Esophagus (tissue), 2 donors: ENCODE measurements around the gene CIZ1. TPM values are rescaled to one million over a fixed set of nuclear protein-coding genes. Genes with fewer than 3 reads are reported as not detected.

ENCODE experiments used
- H3K27ac ChIP-seq, 2 donors: one replicate each; pipeline ENCODE4 v1.5.1; 2013; ENCODE audit warnings: low read depth in 2 of 2, mild to moderate bottlenecking in 2 of 2, inconsistent platforms in 1 of 2, low read length in 1 of 2, moderate library complexity in 1 of 2
- H3K27me3 ChIP-seq, 2 donors: one replicate each; pipeline ENCODE4 v1.6.1; 2013; ENCODE audit warnings: low read length in 2 of 2, control low read depth in 1 of 2, mild to moderate bottlenecking in 1 of 2; ENCODE audit not compliant: insufficient read depth in 2 of 2, control insufficient read depth in 1 of 2
- H3K36me3 ChIP-seq, 2 donors: one replicate each; pipeline ENCODE4 v1.6.1; 2013; ENCODE audit warnings: low read length in 1 of 2; ENCODE audit not compliant: control insufficient read depth in 2 of 2, insufficient read depth in 2 of 2
- H3K4me1 ChIP-seq, 2 donors: one replicate each; pipeline ENCODE4 v1.6.1; 2013; ENCODE audit warnings: low read length in 1 of 2; ENCODE audit not compliant: control insufficient read depth in 2 of 2, insufficient read depth in 2 of 2
- H3K4me3 ChIP-seq, 2 donors: one replicate each; pipeline ENCODE4 v1.5.1; 2013; ENCODE audit warnings: low read length in 2 of 2, mild to moderate bottlenecking in 2 of 2, low read depth in 1 of 2, moderate library complexity in 1 of 2
- H3K9me3 ChIP-seq, 2 donors: one replicate each; pipeline ENCODE4 v1.6.1; 2013; ENCODE audit warnings: mild to moderate bottlenecking in 2 of 2, low read depth in 1 of 2, low read length in 1 of 2, moderate library complexity in 1 of 2; ENCODE audit not compliant: control insufficient read depth in 2 of 2, insufficient read depth in 1 of 2
- WGBS, 2 donors: extraction: QIAGEN DNeasy Blood & Tissue Kit; methylation state at CpG; one replicate each; pipeline ENCODE4 v1.1.7; 2013; 5-methylcytosine and 5-hydroxymethylcytosine counted together
- polyA plus RNA-seq, 2 donors: library from polyadenylated mRNA; stranded (reverse); fragments of 200-250 nt; gene quantifications; one replicate each; pipeline ENCODE4 v1.2.3, GENCODE V29; 2013
- donor health status: healthy with polysubstance abuse.
- donor health status: Bipolar disorder and iron deficiency.

CIZ1 gene
- polyA plus RNA-seq, 2 donors, result 39.8 to 39.9 TPM

GRCh38 chr9:128204858-128205257 is 13.5 kb upstream of the CIZ1 start:
- WGBS, 2 donors, result 81 to 86% methylated on average over 7 of the region's 7 CpGs
- Histone ChIP-seq H3K9me3 (no peaks in the 10 kb centered on the region), H3K27ac (no peak overlapping the region), H3K4me3 (no peak overlapping the region), H3K27me3 (peaks cover 0 to 5% of the 10 kb centered on the region in 2 donors), H3K4me1 (peaks cover 6 to 8% of the 10 kb centered on the region in 2 donors), H3K36me3 (no peaks in the 10 kb centered on the region)

DNA sequence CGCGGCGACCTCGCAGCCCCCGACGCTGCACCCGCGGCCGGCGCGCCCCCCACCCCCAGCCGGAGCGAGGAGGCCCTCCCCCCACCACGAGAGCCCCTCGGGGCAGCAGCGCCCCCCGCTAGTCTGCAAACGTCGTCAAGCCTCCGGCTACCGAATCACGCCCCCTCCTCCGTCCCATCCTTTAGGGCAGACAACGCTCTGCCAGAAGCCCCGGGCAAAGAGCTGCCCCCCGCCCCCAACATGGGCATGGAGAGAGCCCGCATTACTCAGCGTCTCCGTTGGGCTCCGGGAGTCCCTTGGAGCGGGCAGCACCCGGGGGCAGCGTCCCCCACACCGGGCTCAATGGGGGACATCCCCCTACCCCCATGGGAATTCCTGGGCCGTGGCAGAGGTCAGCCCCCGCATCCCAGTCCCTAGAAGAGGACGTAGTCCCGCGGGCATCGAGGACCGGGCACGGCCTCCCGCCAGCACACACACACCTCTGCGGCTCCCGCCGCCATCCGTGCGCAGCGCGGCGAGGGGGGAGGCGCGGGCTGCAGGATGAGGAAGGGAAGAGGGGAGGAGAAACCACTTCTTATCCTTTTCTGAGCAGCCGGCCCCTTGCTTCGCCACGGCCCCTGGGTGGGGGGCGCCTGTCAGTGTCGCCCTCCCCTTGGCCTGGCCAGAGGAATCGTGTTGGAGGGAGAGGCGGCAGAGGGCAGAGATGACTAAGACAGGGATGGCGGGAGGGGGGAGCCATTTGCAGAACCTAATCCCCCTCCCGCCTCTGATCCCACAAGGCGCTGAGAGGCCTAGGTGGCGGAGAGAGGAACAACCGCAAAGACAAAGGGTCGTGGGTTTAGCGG is 12.6 kb upstream of the CIZ1 start:
- peak overlapping the region in 1 of 2 donors; percentile 28 for H3K27ac ChIP-seq
- H3K4me1 ChIP-seq, result peaks cover 6 to 8% of the 10 kb centered on the region in 2 donors
- H3K27me3 ChIP-seq, result peaks cover 0 to 5% of the 10 kb centered on the region in 2 donors
- no peaks in the 10 kb centered on the region for H3K9me3 ChIP-seq
- H3K4me3 ChIP-seq, result peak overlapping the region; percentile 54 to 61
- H3K36me3 ChIP-seq, result no peaks in the 10 kb centered on the region
- 1 to 3% methylated on average over 62 to 67 of the region's 67 CpGs for WGBS, 2 donors

- 1% methylated on average over 58 to 72 of the region's 72 CpGs for WGBS, 2 donors
- peak within 1 kb of the TSS in 1 of 2 donors; percentile 27 for H3K27ac ChIP-seq
- H3K4me3 ChIP-seq, result peak within 1 kb of the TSS; percentile 54 to 61
- H3K9me3 ChIP-seq, result no peaks in the 10 kb centered on the region
- peaks cover 0 to 5% of the 10 kb centered on the region in 2 donors for H3K27me3 ChIP-seq
- H3K36me3 ChIP-seq, result no peaks in the 10 kb centered on the region
- peaks cover 6 to 8% of the 10 kb centered on the region in 2 donors for H3K4me1 ChIP-seq
Observed at GRCh38 chr9:128203024-128203706, 11.8 kb upstream of the CIZ1 start, which contains the start of gene DNM1. Gene DNM1, plus strand, starts transcription at chr9:128203379. Its CDS starts 92 bp downstream, at chr9:128203471.

DNA sequence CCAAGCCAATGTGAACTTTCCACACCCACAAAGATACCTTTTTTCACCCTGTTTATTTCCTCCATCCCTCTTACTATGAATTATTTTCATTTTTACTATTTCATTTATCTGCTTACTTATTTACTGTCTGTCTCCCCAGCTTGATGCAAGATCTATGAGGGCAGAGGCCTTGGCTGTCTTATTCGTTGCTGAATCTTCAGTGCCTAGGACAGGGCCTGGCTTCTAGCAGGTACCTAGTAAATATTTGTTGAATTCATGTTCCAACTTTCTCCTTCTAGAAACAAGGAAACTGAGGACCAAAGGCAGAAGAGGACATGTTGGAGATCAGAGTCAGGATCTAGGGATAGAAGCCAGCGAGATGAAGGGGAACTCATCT is 11.3 kb upstream of the CIZ1 start:
- Histone ChIP-seq H3K9me3 (no peaks in the 10 kb centered on the region), H3K27ac (no peak overlapping the region), H3K4me3 (no peak overlapping the region), H3K27me3 (peaks cover 0 to 5% of the 10 kb centered on the region in 2 donors), H3K36me3 (no peaks in the 10 kb centered on the region), H3K4me1 (peaks cover 6 to 8% of the 10 kb centered on the region in 2 donors)
- WGBS, 2 donors, result 19 to 24% methylated on average over 2 of the region's 2 CpGs

DNA sequence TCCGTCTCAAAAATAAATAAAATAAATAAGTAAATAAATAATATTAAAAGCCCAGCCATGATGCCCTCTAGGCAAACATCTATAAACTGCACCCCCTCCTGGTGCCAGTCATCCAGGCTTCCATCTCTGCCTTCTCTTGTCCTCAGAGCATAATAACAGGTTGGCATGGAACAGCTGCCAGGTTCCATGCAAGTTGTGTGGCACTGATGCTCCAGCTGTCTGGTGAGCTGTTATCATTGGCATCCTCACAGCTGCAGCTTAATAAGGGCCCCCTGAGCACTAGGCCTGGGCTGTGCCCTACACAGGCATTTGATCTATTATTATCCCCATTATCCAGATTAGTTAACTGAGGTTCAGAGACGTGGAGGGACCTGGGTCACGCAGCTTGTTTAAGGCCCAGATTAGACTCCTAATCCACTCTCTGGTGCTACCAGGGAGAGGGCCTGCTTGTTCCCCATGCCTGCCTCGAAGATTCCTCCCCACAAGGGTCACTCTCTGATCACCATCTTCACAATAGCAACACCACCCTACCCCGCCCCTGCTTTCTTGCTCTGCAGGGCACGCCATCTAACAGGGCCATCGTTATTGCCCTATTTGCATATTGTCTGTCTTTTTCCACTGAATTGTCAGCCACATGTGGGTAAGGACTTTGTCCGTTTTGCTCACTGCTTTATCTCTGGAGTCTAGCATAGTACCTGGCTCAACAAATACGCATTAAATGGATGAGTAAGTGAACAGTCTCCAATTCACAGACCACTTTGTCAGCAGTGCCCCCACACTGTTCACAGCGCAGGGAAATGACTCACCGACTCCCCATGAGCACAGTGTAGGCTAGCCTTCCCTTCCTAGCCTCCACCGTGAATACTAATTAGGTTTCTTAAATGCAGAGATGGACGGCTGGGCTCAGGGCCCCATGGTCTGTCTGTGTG is 10.3 kb upstream of the CIZ1 start:
- Histone ChIP-seq H3K4me1 (peaks cover 6 to 8% of the 10 kb centered on the region in 2 donors), H3K4me3 (no peak overlapping the region), H3K27me3 (peaks cover 0 to 5% of the 10 kb centered on the region in 2 donors), H3K9me3 (no peaks in the 10 kb centered on the region), H3K36me3 (no peaks in the 10 kb centered on the region), H3K27ac (no peak overlapping the region)
- 79 to 88% methylated on average over 13 of the region's 13 CpGs for WGBS, 2 donors

GRCh38 chr9:128193469-128194096 is 2.2 kb upstream of the CIZ1 start:
- H3K27me3 ChIP-seq, result no peaks in the 10 kb centered on the region
- no peak overlapping the region for H3K4me3 ChIP-seq
- no peaks in the 10 kb centered on the region for H3K9me3 ChIP-seq
- H3K27ac ChIP-seq, result peak overlapping the region; percentile 90 to 92
- H3K4me1 ChIP-seq, result peaks cover 7 to 10% of the 10 kb centered on the region in 2 donors
- 79 to 82% methylated on average over 14 of the region's 14 CpGs for WGBS, 2 donors
- peaks cover 0 to 2% of the 10 kb centered on the region in 2 donors for H3K36me3 ChIP-seq

GRCh38 chr9:128192601-128193371 is 1.4 kb upstream of the CIZ1 start:
- H3K9me3 ChIP-seq, result no peaks in the 10 kb centered on the region
- peaks cover 0 to 2% of the 10 kb centered on the region in 2 donors for H3K36me3 ChIP-seq
- H3K4me1 ChIP-seq, result peaks cover 7 to 10% of the 10 kb centered on the region in 2 donors
- WGBS, 2 donors, result 12 to 14% methylated on average over 56 of the region's 56 CpGs
- peak overlapping the region; percentile 6 to 9 for H3K4me3 ChIP-seq
- H3K27ac ChIP-seq, result peak overlapping the region; percentile 90 to 92
- no peaks in the 10 kb centered on the region for H3K27me3 ChIP-seq

- peaks cover 7 to 10% of the 10 kb centered on the region in 2 donors for H3K4me1 ChIP-seq
- no peaks in the 10 kb centered on the region for H3K27me3 ChIP-seq
- H3K4me3 ChIP-seq, result peak overlapping the region; percentile 69 to 80
- 19 to 21% methylated on average over 30 to 32 of the region's 32 CpGs for WGBS, 2 donors
- H3K36me3 ChIP-seq, result peaks cover under 1 to 14% of the 10 kb centered on the region in 2 donors
- H3K9me3 ChIP-seq, result no peaks in the 10 kb centered on the region
- peak overlapping the region; percentile 90 to 92 for H3K27ac ChIP-seq
Observed at GRCh38 chr9:128190516-128191405, 611 bp downstream of the CIZ1 start.
